ENCODE data around the gene RAB15. TPM values are rescaled to one million over a fixed set of nuclear protein-coding genes. Genes with fewer than 3 reads are reported as not detected.
A peak's percentile ranks its signal among the peaks of the same experiment; 100 is the strongest.

RAB15 gene
- total RNA-seq, 6 experiments from 2014 or later: 6.5 to 13.8 (median 9.0) TPM

DNA sequence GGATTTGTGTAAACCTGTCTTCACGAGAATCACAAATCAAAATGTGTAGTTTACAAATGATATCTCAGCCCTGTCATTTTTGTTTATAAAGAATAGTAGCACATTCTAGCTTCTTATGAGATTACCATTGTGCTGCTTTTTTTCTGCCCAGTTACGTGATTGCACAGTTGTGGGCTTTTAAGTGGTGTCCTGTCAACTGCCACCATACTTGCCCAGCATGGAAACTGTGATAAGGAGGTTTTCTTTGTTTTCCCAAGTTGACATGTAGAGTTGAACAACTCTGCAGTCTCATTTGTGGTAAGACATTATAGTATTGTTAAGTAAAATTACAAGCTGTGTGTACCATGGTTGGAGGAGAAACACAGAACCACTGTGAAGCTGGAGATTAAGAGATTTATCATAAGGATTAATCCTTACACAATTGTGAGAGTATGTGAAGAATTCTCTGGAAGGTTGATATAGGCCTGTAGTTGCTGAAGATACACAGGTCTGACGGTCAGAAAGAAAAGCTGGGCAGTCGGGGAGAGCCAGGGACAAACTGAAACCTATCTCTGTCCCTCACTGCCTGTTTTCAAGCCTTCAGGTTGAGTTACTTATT, 45.6 kb downstream of the RAB15 start:
- Histone ChIP-seq H3K27ac (no peak overlapping the region), H3K27me3 (no peaks in the 10 kb centered on the region), H3K9me3 (peaks cover 0 to 2% (median 0%) of the 10 kb centered on the region in 4 donors), H3K4me3 (no peak overlapping the region), H3K36me3 (peaks cover 0 to 45% (median 8%) of the 10 kb centered on the region in 4 donors), H3K4me1 (peaks cover 0 to 32% (median 0%) of the 10 kb centered on the region in 4 donors)
- intact Hi-C loops (cut with DNase I): no loop called here
- 84% methylated on average over 4 of the region's 4 CpGs for WGBS (ENCODE audit: insufficient coverage, low coverage, low lambda C conversion rate, missing lambda C conversion rate)
- DNase-seq (no peak), ATAC-seq (no peak)
- no peak for TF ChIP-seq POLR2A (IDR thresholded peaks at IDR 0.05)
- TF ChIP-seq, protein P1, sequence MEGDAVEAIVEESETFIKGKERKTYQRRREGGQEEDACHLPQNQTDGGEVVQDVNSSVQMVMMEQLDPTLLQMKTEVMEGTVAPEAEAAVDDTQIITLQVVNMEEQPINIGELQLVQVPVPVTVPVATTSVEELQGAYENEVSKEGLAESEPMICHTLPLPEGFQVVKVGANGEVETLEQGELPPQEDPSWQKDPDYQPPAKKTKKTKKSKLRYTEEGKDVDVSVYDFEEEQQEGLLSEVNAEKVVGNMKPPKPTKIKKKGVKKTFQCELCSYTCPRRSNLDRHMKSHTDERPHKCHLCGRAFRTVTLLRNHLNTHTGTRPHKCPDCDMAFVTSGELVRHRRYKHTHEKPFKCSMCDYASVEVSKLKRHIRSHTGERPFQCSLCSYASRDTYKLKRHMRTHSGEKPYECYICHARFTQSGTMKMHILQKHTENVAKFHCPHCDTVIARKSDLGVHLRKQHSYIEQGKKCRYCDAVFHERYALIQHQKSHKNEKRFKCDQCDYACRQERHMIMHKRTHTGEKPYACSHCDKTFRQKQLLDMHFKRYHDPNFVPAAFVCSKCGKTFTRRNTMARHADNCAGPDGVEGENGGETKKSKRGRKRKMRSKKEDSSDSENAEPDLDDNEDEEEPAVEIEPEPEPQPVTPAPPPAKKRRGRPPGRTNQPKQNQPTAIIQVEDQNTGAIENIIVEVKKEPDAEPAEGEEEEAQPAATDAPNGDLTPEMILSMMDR (IDR thresholded peaks at IDR 0.05): no peak

DNA sequence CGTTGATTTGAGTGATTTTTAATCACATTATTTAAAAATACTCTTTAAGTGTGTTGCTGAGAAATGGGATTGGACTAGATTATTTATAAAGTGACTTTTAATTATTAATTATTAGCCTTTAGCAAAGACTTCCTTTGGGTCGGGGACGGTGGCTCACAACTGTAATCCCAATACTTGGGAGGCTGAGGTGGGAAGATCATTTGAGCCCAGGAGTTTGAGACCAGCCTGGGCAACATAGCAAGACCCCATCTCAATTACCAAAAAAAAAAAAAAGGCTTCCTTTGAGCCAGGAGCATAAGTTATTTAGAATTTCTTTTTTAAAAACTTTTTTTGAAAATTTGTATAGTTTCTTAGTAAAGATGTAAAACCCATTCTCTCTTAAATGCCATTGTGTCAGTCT, 49.1 kb downstream of the RAB15 start:
- Histone ChIP-seq H3K27ac (no peak overlapping the region), H3K4me1 (peaks cover 0 to 20% (median 3%) of the 10 kb centered on the region in 4 donors), H3K4me3 (no peak overlapping the region), H3K27me3 (no peaks in the 10 kb centered on the region), H3K9me3 (peaks cover 0 to 2% (median 0%) of the 10 kb centered on the region in 4 donors), H3K36me3 (peaks cover 0 to 35% (median 7%) of the 10 kb centered on the region in 4 donors)
- intact Hi-C loops (cut with DNase I): no loop called here
- ATAC-seq (no peak), DNase-seq (no peak)
- 87% methylated on average over 3 of the region's 3 CpGs for WGBS (ENCODE audit: insufficient coverage, low coverage, low lambda C conversion rate, missing lambda C conversion rate)
- TF ChIP-seq, protein P1 (IDR thresholded peaks at IDR 0.05): no peak
- TF ChIP-seq POLR2A (IDR thresholded peaks at IDR 0.05): no peak

- no peak overlapping the region for H3K4me3 ChIP-seq
- no peaks in the 10 kb centered on the region for H3K9me3 ChIP-seq
- intact Hi-C loops (cut with DNase I): no loop called here
- H3K27ac ChIP-seq: no peak overlapping the region
- ATAC-seq (no peak), DNase-seq (no peak)
- no peaks in the 10 kb centered on the region for H3K27me3 ChIP-seq
- WGBS (ENCODE audit: insufficient coverage, low coverage, low lambda C conversion rate, missing lambda C conversion rate): 37% methylated on average over 2 of the region's 2 CpGs
- H3K36me3 ChIP-seq: peaks cover 0 to 16% (median 7%) of the 10 kb centered on the region in 4 donors
- no peak for TF ChIP-seq POLR2A (IDR thresholded peaks at IDR 0.05)
- TF ChIP-seq, protein P1 (IDR thresholded peaks at IDR 0.05): no peak
- peaks cover 0 to 27% (median 7%) of the 10 kb centered on the region in 4 donors for H3K4me1 ChIP-seq
Measured at GRCh38 chr14:64920465-64920864, 51.7 kb downstream of the RAB15 start.

DNA sequence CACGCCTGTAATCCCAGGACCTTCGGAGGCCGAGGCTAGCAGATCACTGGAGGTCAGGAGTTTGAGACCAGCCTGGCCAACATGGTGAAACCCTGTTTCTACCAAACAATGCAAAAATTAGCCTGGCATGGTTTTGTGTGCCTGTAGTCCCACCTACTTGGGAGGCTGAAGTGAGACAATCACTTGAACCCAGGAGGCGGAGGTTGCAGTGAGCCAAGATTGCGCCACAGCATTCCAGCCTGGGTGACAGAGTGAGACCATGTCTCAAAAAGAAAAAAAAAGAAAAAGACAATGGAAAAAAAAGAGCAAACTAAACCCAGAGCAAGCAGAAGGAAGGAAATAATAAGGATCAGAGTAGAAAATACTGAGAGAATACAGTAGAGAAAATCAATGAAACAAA, 52.5 kb downstream of the RAB15 start:
- 52% methylated on average over 5 of the region's 5 CpGs for WGBS (ENCODE audit: insufficient coverage, low coverage, low lambda C conversion rate, missing lambda C conversion rate)
- Histone ChIP-seq H3K4me1 (peaks cover 0 to 33% (median 10%) of the 10 kb centered on the region in 4 donors), H3K27ac (no peak overlapping the region), H3K4me3 (no peak overlapping the region), H3K36me3 (peaks cover 0 to 10% (median 4%) of the 10 kb centered on the region in 4 donors), H3K9me3 (no peaks in the 10 kb centered on the region), H3K27me3 (no peaks in the 10 kb centered on the region)
- intact Hi-C loops (cut with DNase I): no loop called here
- TF ChIP-seq, protein P1 (IDR thresholded peaks at IDR 0.05): no peak
- TF ChIP-seq POLR2A (IDR thresholded peaks at IDR 0.05): no peak
- DNase-seq: no peak
- ATAC-seq: peak in 2 of 4 donors; percentile 20 to 24
